ENCODE data around the gene SKOR2.

The SKOR2 gene

DNA sequence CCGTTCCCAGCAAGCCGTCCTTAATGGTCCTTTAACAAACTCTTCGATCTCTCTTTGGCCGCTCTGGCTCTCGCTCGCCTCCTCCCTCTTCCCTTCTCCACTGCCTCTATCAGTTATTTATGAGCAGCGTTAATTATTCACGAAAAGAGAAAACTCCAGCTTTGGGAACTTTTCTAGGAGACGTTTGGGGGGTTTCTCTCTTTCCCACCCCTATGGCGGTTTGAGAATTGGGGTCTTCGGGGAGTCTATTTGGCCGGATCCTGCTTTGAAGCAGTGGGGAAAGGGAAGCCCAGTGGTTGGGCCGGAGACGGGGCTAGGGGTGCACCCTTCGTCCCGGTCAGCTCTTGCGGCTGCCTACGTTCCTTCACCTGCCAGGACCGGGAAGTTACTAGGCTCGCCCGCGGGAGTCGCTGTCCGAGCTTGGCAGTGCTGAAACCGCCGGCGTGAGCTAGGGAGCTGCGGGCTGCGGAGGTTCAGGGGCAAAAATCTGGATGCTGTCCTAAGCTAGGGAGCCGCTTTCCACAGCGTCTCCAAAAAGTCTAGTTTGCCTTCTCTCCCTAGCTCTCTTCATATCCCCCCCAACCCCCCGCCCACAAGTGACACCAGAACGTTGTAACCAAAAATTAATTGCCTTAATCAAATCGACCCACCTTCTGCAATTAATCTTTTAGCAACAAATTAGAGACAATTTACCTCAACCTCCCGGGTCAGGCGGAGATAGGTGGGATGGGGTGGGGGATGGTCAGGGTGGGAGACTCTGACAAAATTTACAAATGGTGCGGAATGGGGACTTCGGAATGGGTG, 8.9 kb upstream of the SKOR2 start:
- H3K27ac ChIP-seq: no peak overlapping the region
- DNase-seq (ENCODE audit: low read depth, low spot score): no peak

DNA sequence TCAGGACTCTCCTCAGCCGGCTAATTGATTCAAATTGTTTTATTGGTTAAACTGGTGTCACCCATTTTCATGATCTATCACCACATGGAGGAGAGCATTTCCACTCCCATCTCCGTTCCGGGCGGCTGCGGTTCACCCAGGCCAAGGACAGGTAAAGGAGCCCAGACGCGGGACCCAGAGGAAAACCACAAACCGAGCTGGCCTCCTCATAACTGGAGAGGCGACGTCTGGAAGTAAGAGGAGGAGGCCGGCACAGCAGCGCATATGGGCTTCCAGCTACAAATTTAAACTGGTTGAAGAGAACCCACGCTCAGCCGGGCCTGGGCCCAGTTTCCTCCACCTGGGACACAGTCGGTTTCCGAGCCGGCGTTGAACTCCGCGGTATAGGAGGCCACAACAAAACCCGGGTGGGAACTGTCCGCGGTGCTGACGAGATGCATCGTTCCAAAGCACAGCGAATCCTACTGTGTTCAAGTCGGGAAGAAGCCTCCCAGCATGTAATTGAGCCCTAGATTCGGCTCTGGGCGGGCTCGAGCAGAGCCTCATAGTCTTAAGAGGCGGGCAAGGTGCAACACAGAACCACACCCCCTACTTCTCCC, 3.0 kb upstream of the SKOR2 start:
- no peak overlapping the region for H3K27ac ChIP-seq
- no peak for DNase-seq (ENCODE audit: low read depth, low spot score)

DNA sequence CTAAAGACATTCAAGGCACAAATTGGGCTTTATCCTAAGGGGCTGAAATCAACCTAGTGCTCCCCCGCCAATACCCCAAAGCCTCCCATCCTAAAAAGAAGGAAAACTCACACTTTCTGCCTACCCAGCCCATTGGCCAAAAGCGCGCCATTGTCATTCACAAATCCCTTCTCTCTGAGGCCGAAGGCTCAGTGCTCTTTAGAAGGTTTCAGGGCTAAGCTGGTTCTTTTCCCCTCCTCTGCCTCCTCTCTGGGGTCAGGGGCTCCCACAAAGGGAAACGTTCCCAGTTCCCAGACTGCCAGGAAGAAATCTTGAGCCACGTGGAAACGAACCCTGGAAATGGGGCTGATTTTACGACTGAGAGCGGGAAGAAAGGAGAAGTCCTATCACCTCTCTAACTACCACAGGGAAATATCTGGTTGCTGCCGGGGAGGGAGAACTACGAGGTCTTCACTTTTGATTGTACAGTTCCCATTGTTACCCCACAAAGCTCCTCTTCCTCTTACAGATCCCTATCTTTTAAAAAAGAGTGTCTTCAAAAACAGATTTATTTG, 1.7 kb upstream of the SKOR2 start:
- no peak overlapping the region for H3K27ac ChIP-seq
- no peak for DNase-seq (ENCODE audit: low read depth, low spot score)

DNA sequence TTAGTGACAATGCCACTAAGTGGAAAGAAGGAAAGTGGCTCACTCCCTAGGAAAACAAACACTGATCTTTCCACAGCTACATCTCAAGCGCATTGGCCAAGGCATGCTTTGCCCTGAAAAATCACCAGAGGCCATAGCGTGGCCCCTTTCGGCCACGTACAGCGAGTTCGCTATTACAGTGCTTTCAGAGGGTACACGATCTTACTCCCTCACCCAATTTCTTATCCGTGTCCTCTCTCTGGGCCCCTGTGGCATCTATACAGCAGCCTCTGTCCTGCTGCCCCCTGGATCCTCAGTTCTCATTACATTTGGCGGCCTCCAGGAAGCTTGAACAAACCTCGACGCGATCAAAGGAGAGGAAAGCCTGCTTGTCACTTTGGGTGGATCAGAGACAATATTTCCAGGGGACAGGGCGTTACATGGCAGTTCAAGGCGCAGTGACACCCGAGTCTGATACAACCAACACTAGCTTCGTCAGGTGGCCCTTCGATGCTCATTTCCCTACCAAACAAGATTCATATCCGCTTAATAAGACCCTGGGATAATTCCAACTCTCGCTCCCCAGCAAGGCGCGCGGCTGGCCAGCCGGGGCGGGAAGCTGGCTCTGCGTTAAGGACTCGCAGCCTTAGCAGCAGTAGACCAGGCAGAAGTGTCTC, 941 bp downstream of the SKOR2 start:
- no peak for DNase-seq (ENCODE audit: low read depth, low spot score)
- H3K27ac ChIP-seq: no peak overlapping the region

GRCh38 chr18:47249314-47249981, 2.0 kb downstream of the SKOR2 start:
- no peak overlapping the region for H3K27ac ChIP-seq
- DNase-seq (ENCODE audit: low read depth, low spot score): no peak

DNA sequence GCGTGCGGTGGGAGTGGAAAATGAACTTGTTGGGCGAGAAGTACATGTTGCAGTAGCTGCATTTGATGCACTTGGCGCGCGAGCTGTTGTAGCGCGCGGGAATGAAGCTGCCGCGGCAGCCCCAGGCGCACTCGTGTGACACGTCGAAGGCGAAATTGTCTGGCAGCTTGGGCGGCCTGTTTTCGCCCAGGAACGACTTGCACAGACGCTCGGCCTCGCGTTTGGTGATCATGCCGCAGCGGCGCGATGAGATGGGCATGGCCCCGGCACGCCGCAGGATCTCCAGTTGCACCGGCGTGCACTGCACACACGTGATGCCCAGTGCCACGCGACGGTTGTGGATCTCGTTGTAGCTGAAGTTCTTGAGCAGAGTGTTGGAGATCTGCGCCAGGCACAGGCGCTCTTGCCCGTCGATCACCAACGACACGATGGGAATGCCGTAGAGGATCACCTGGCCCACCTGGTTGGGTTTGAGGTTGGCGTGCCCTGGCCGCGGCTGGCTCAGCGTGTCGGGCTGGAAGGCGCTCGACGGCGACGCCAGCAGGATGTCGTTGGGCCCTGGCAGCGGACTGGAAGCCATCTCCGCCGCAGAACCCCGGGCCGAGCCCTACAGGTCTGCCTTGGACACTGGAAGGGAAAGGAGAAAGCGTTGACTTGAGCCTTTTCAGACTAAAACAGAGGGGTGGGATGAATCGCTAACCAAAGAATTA, 2.7 kb downstream of the SKOR2 start:
- DNase-seq (ENCODE audit: low read depth, low spot score): no peak

DNA sequence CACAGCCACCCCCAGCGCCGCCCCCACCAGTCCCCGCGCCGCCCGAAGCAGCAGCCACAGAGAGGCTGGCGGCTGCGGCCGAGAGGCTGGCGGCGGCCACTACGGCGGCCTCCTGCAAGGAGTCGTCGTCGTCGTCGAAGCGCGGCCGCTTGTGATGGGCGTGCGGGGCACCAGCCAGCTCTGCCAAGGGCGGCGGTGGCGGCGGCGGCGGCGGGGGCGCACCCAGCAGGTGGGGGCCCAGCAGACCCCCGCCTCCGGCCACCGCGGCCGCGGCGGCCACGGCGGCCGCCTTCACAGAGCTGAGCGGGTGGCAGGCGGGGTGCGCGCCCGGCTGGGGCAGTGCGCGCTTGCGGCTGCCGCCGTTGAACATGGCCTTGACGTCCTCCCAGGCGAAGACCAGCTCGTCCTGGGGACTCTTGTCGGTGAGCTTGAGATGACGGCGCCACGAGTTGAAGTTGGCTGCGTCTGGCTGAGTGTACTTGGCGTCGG, 3.3 kb downstream of the SKOR2 start:
- H3K27ac ChIP-seq: no peak overlapping the region
- DNase-seq (ENCODE audit: low read depth, low spot score): no peak

More for the DNA sequence above, 2.7 kb downstream of the SKOR2 start:
- H3K27ac ChIP-seq: no peak overlapping the region

GRCh38 chr18:47247416-47248114, 3.9 kb downstream of the SKOR2 start:
- H3K27ac ChIP-seq: no peak overlapping the region
- no peak for DNase-seq (ENCODE audit: low read depth, low spot score)

GRCh38 chr18:47247036-47247415, 4.4 kb downstream of the SKOR2 start:
- no peak overlapping the region for H3K27ac ChIP-seq
- no peak for DNase-seq (ENCODE audit: low read depth, low spot score)

GRCh38 chr18:47246027-47246971, 5.2 kb downstream of the SKOR2 start:
- no peak for DNase-seq (ENCODE audit: low read depth, low spot score)

GRCh38 chr18:47244086-47244485, 7.4 kb downstream of the SKOR2 start:
- H3K27ac ChIP-seq: no peak overlapping the region
- DNase-seq (ENCODE audit: low read depth, low spot score): no peak

More at GRCh38 chr18:47246027-47246971, 5.2 kb downstream of the SKOR2 start:
- H3K27ac ChIP-seq: no peak overlapping the region

DNA sequence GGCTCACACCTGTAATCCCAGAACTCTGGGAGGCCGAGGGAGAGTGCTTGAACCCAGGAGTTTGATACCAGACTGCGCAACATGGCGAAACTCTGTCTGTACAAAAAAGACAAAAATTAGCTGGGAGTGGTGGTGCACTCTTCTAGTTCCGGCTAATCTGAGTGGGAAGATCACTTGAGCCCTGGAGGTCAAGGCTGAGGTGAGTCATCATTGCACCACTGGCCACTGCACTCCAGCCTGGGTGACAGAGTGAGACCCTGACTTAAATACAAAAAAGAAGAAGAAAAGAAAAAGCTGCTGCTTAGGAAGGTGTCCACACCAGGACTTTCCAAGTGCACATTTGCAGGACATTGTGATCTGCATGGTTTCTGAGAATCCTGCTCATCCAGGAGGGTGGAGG, 16.4 kb downstream of the SKOR2 start:
- no peak overlapping the region for H3K27ac ChIP-seq
- DNase-seq (ENCODE audit: low read depth, low spot score): no peak

- DNase-seq (ENCODE audit: low read depth, low spot score): no peak
- H3K27ac ChIP-seq: no peak overlapping the region
Observed at GRCh38 chr18:47226660-47227059, 24.8 kb downstream of the SKOR2 start.

- peak; percentile 5 for DNase-seq (ENCODE audit: low read depth, low spot score)
- no peak overlapping the region for H3K27ac ChIP-seq
Observed at GRCh38 chr18:47215554-47216138, 35.8 kb downstream of the SKOR2 start.

DNA sequence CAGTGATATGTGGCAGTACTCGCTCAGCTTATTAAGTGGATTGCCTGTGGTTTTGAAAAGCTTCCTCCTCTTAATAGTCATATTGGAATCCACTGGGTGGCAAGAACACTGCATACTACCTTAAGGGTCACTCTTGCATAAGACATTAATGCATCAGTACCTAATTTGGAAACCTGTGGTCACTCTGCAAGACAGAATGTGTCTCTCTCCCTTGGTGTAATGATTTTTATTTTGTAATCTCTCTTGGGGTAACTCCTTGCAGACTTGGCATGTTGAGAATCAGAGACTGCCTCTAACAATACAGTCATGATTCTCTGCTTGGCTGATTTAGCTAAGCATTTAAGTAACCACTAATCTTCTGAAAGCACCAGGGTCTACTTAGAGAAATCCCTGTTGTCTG, 42.3 kb downstream of the SKOR2 start:
- no peak overlapping the region for H3K27ac ChIP-seq
- no peak for DNase-seq (ENCODE audit: low read depth, low spot score)

GRCh38 chr18:47206945-47207637, 44.4 kb downstream of the SKOR2 start:
- no peak overlapping the region for H3K27ac ChIP-seq
- no peak for DNase-seq (ENCODE audit: low read depth, low spot score)

- DNase-seq (ENCODE audit: low read depth, low spot score): no peak
Observed at GRCh38 chr18:47204908-47205522, 46.4 kb downstream of the SKOR2 start.

More at GRCh38 chr18:47204908-47205522, 46.4 kb downstream of the SKOR2 start:
- H3K27ac ChIP-seq: no peak overlapping the region
